ENCODE data around the gene PLB1.

PLB1 gene

GRCh38 chr2:28499282-28499681 is 3.4 kb downstream of the PLB1 start:
- in situ Hi-C loops (cut with MboI; ENCODE audit: low sequenced_read_pairs) = no loop called here

- in situ Hi-C loops (cut with MboI; ENCODE audit: low sequenced_read_pairs) = no loop called here
Measured at GRCh38 chr2:28505361-28505760, 9.5 kb downstream of the PLB1 start.

DNA sequence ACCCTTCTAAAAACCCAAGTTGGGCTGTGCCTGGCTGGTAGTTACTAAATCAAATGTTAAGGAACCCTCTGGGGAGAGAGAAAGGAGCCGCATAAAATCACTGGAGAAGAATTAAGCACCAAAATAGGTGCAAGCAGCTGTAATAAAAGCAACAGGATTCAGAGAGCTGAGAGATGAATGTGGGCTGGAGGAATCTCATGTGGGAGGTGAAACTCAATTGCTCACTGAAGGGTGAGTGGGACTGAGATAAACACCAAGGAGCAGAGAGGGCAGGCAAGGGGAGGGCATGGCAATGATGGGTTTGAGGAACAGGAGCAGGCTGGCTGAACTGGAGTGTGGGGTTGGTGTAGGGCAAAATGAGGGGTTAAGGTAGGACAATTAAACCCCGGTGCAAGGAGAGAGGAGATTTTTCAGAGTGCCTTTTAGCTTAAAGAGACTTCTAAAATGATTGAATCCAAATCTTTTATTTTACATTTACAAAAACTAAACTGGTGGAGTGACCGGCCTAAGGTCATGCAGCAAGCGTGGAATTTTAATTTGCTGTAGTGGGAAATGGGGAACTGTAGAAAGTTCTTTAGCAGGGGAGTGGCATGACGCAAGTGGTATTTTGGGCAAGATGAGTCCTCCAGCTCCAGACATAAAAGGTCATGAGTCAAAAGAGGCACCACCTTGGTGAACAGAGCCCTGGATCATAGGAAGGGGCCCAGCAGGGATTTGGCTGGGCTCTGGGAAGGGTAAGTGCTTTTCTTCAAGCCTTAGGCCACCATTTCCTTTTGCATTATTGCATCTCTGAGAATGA is 10.5 kb downstream of the PLB1 start:
- in situ Hi-C loops (cut with MboI; ENCODE audit: low sequenced_read_pairs) = no loop called here

DNA sequence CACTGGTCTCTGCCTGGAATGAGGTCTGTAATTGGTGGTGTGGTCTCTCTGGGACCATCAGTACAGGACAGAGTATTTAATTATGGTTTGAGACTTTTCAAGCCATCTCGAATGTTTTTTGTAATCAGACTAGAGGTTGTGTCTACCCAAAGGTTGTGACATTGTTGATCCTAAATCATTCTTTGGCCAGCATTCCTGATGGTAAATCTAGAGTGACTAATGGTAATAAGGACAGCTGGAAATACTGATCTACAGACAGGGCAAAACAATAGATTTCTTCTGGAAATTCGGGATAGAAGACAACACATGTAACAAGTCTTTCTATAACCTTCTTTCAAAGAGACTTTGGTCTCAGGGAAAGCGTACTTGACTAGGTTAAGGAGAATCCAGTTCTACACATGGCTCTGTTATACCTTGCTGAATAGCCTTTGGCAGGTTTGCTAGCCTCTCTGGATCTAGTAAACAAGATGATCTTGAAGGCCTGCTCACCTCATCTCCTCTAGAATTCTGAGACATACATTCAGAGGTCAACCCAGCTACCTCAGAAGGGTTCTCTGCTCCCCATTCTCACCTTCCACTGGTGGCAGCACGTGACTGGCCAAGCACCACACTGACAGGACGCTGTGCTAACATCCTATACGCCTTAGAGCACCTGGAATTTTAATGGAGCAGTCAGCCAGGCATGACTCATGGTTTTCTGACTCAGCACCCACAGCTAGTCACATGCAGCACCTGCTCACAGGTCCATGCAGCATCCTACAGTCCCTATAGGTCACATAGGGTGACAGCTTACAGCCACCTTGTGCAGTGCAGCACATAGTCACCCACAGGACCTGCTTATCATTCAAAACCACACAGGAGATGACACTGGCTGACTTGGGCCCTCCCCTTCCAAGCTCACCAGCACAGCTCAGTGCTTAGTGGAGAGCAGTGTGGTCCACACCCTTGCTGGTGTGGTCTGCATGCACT is 12.2 kb downstream of the PLB1 start:
- in situ Hi-C loops (cut with MboI; ENCODE audit: low sequenced_read_pairs) = no loop called here

DNA sequence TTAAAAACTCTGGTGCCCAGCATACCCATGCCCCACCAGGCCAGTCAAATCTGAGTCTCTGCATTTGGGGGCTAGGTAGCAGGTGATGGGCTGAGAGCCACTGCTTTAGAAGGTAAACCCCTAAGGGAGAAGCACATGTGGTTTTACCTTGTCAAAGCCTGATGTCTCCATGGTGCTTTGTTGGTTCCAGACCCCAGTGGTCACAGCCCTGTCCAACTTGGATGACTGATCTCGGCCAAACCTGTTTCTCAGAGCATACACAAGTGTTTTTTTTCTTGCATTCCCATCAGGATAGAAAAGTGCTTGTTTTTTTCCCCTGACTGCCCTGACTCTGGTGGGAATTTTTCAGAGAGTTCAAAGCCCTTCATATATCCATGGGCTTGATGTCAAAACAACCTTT is 13.5 kb downstream of the PLB1 start:
- in situ Hi-C loops (cut with MboI; ENCODE audit: low sequenced_read_pairs) = no loop called here

GRCh38 chr2:28510184-28510583 is 14.3 kb downstream of the PLB1 start:
- in situ Hi-C loops (cut with MboI; ENCODE audit: low sequenced_read_pairs) = no loop called here

- in situ Hi-C loops (cut with MboI; ENCODE audit: low sequenced_read_pairs) = no loop called here
Measured at GRCh38 chr2:28511871-28512606, 16.2 kb downstream of the PLB1 start.

DNA sequence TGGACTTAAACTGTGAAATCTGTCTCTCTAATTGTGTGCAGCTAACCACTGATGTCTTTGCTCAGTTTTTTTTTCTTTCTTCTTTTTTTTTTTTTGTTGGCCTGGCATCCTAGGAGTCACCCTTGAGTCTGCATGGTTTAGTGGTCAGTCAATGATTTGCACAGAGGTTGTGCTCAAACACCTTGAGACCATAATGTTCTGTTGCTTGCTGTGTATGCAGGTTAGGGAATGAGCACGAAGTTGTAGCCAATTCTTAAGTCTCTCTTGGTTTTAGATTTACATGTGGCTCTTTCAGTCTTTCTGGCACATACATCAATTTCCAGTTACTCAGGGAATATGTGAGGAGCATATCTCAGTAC is 16.7 kb downstream of the PLB1 start:
- in situ Hi-C loops (cut with MboI; ENCODE audit: low sequenced_read_pairs) = no loop called here

GRCh38 chr2:28513097-28513496 is 17.2 kb downstream of the PLB1 start:
- in situ Hi-C loops (cut with MboI; ENCODE audit: low sequenced_read_pairs) = no loop called here

DNA sequence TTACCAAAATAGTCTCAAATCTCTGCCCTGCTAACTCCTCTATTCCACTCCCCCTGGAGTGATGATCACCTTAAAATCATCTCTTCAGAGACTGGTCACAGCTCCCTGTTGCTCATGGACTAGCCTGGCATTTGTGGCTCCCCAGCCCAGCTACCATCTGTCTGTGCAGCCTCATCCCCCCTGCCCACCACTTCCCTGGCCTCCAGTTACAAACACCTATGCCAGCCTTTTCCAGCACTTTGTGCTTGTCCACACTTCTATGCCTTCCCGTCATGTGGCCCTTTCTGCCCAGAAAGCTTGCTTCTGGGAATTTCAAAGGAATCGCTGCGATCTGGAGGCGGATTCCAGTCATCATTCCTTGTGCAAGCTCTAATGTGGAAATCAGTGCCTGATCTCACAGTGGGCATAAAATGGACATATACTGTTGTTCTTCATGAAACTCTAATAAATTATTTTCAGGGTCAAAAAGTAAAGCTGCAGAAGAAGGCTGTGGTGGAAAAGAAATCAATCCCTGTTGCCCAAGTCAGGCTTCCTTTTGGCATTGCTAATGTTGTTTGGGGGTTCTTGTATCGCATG is 19.4 kb downstream of the PLB1 start:
- in situ Hi-C loops (cut with MboI; ENCODE audit: low sequenced_read_pairs) = no loop called here

- in situ Hi-C loops (cut with MboI; ENCODE audit: low sequenced_read_pairs) = no loop called here
Measured at GRCh38 chr2:28516430-28516829, 20.6 kb downstream of the PLB1 start.

DNA sequence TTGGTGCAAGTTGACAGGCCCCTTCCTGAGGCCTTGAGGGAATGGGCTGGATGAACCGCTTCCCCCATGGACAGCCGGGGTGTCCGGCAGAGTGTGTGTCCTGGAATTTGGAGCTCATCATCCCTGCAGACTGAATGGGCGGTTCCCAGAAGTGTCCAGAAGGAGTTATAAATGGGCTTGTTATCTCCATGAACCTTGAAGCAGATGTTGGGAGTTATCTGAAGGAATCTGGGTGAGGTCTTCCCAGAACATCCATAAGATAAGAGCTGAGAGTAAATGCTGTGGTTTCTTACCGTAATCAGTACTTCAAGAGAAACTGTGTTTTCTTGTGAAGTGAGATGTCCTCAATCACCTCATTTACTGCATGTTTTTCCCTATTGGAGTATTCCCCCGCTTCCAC is 21.1 kb downstream of the PLB1 start:
- in situ Hi-C loops (cut with MboI; ENCODE audit: low sequenced_read_pairs) = no loop called here

DNA sequence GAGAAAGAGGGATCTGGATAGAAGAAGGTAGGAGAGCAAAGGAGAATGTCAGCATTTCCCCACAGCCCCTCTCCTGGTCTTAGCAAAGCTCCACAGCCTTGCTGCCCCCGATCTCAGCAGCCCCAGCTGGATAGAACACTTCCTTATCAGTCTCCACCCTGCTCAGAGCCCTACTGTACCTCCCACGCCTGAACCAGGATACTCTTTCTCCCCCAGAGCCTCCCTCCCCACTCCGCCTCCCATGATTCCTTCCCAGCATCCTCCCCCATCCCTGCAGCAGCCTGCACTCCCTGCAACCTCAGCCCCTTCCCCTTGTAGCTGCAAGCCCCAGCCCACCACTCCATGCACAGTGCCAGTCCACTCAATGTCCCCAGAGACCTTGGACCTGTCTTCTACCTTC is 25.8 kb downstream of the PLB1 start:
- in situ Hi-C loops (cut with MboI; ENCODE audit: low sequenced_read_pairs) = no loop called here

GRCh38 chr2:28522481-28522880 is 26.6 kb downstream of the PLB1 start:
- in situ Hi-C loops (cut with MboI; ENCODE audit: low sequenced_read_pairs) = no loop called here

- in situ Hi-C loops (cut with MboI; ENCODE audit: low sequenced_read_pairs) = no loop called here
Measured at GRCh38 chr2:28523902-28524301, 28.0 kb downstream of the PLB1 start.

- in situ Hi-C loops (cut with MboI; ENCODE audit: low sequenced_read_pairs) = no loop called here
Measured at GRCh38 chr2:28525481-28525880, 29.6 kb downstream of the PLB1 start.

GRCh38 chr2:28526527-28527132 is 30.8 kb downstream of the PLB1 start:
- in situ Hi-C loops (cut with MboI; ENCODE audit: low sequenced_read_pairs) = no loop called here

GRCh38 chr2:28527196-28527595 is 31.3 kb downstream of the PLB1 start:
- in situ Hi-C loops (cut with MboI; ENCODE audit: low sequenced_read_pairs) = no loop called here

GRCh38 chr2:28528206-28528605 is 32.3 kb downstream of the PLB1 start:
- in situ Hi-C loops (cut with MboI; ENCODE audit: low sequenced_read_pairs) = no loop called here

GRCh38 chr2:28530782-28531181 is 34.9 kb downstream of the PLB1 start:
- in situ Hi-C loops (cut with MboI; ENCODE audit: low sequenced_read_pairs) = no loop called here

GRCh38 chr2:28532399-28532798 is 36.5 kb downstream of the PLB1 start:
- in situ Hi-C loops (cut with MboI; ENCODE audit: low sequenced_read_pairs) = no loop called here
